ENCODE results near the gene PIGZ. TPM values are rescaled to one million over a fixed set of nuclear protein-coding genes. Genes with fewer than 3 reads are reported as not detected.
A peak's percentile ranks its signal among the peaks of the same experiment; 100 is the strongest.

The PIGZ gene
- 8.8 to 10.1 TPM (median 9.9 TPM) in 3 replicates for total RNA-seq
- long read RNA-seq, transcript PIGZ-202 (3 exons, 2,701 nt) = major isoform, 12 of 21 reads
- long read RNA-seq, partial matches to known transcripts = 0 of 21 reads
- long read RNA-seq, other reads (novel, unspliced or antisense) = 6 of 21 reads

GRCh38 chr3:196968233-196969133 is at the start of gene PIGZ:
PIGZ (minus strand) TSS chr3:196968833; CDS start chr3:196952031, 16,802 bp downstream.
- DNase-seq (ENCODE audit: low spot score) = no peak
- no peak for TF ChIP-seq CTCF (IDR thresholded peaks at IDR 0.05)

GRCh38 chr3:197017003-197017402 is 48.4 kb upstream of the PIGZ start:
- Mint-ChIP-seq H3K36me3 (ENCODE audit: low read depth) (no peaks in the 10 kb centered on the region), H3K27me3 (ENCODE audit: low read depth) (peaks cover 16% of the 10 kb centered on the region), H3K4me1 (ENCODE audit: low read depth) (no peaks in the 10 kb centered on the region), H3K9me3 (ENCODE audit: low read depth) (no peaks in the 10 kb centered on the region), H3K27ac (ENCODE audit: unreplicated experiment) (no peak overlapping the region), H3K4me3 (ENCODE audit: unreplicated experiment) (no peak overlapping the region)
- peak; percentile 92 for DNase-seq (ENCODE audit: low spot score)
- TF ChIP-seq CTCF (IDR thresholded peaks at IDR 0.05) = no peak

More at GRCh38 chr3:196968233-196969133, at the start of gene PIGZ:
- H3K36me3 Mint-ChIP-seq (ENCODE audit: low read depth) = no peaks in the 10 kb centered on the region
- H3K27me3 Mint-ChIP-seq (ENCODE audit: low read depth) = no peaks in the 10 kb centered on the region
- no peak within 1 kb of the TSS for H3K27ac Mint-ChIP-seq (ENCODE audit: unreplicated experiment)
- no peaks in the 10 kb centered on the region for H3K9me3 Mint-ChIP-seq (ENCODE audit: low read depth)
- H3K4me3 Mint-ChIP-seq (ENCODE audit: unreplicated experiment) = peak within 1 kb of the TSS; percentile 70
- peaks cover 8% of the 10 kb centered on the region for H3K4me1 Mint-ChIP-seq (ENCODE audit: low read depth)

- no peaks in the 10 kb centered on the region for H3K36me3 Mint-ChIP-seq (ENCODE audit: low read depth)
- peak; percentile 79 for DNase-seq (ENCODE audit: low spot score)
- H3K27me3 Mint-ChIP-seq (ENCODE audit: low read depth) = peaks cover 16% of the 10 kb centered on the region
- no peak for TF ChIP-seq CTCF (IDR thresholded peaks at IDR 0.05)
- no peaks in the 10 kb centered on the region for H3K9me3 Mint-ChIP-seq (ENCODE audit: low read depth)
- no peaks in the 10 kb centered on the region for H3K4me1 Mint-ChIP-seq (ENCODE audit: low read depth)
- no peak overlapping the region for H3K4me3 Mint-ChIP-seq (ENCODE audit: unreplicated experiment)
- no peak overlapping the region for H3K27ac Mint-ChIP-seq (ENCODE audit: unreplicated experiment)
These were observed 47.4 kb upstream of the PIGZ start for GRCh38 chr3:197015790-197016736.

GRCh38 chr3:197014942-197015575 is 46.4 kb upstream of the PIGZ start:
- H3K27ac Mint-ChIP-seq (ENCODE audit: unreplicated experiment) = no peak overlapping the region
- H3K4me1 Mint-ChIP-seq (ENCODE audit: low read depth) = no peaks in the 10 kb centered on the region
- no peak overlapping the region for H3K4me3 Mint-ChIP-seq (ENCODE audit: unreplicated experiment)
- H3K9me3 Mint-ChIP-seq (ENCODE audit: low read depth) = no peaks in the 10 kb centered on the region
- no peaks in the 10 kb centered on the region for H3K36me3 Mint-ChIP-seq (ENCODE audit: low read depth)
- peak; percentile 87 for DNase-seq (ENCODE audit: low spot score)
- H3K27me3 Mint-ChIP-seq (ENCODE audit: low read depth) = peaks cover 13% of the 10 kb centered on the region
- no peak for TF ChIP-seq CTCF (IDR thresholded peaks at IDR 0.05)
